ENCODE results near the gene MREG.

- TF ChIP-seq, protein P1, sequence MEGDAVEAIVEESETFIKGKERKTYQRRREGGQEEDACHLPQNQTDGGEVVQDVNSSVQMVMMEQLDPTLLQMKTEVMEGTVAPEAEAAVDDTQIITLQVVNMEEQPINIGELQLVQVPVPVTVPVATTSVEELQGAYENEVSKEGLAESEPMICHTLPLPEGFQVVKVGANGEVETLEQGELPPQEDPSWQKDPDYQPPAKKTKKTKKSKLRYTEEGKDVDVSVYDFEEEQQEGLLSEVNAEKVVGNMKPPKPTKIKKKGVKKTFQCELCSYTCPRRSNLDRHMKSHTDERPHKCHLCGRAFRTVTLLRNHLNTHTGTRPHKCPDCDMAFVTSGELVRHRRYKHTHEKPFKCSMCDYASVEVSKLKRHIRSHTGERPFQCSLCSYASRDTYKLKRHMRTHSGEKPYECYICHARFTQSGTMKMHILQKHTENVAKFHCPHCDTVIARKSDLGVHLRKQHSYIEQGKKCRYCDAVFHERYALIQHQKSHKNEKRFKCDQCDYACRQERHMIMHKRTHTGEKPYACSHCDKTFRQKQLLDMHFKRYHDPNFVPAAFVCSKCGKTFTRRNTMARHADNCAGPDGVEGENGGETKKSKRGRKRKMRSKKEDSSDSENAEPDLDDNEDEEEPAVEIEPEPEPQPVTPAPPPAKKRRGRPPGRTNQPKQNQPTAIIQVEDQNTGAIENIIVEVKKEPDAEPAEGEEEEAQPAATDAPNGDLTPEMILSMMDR (IDR thresholded peaks at IDR 0.05), result no peak
- TF ChIP-seq EP300 (IDR thresholded peaks at IDR 0.05), result no peak
- no peak for TF ChIP-seq POLR2A (IDR thresholded peaks at IDR 0.05)
These were observed 5.0 kb downstream of the MREG start for GRCh38 chr2:216008387-216008786.

Data from sigmoid colon (tissue), 4 donors.